ENCODE measurements around the gene ATRIP.

DNA sequence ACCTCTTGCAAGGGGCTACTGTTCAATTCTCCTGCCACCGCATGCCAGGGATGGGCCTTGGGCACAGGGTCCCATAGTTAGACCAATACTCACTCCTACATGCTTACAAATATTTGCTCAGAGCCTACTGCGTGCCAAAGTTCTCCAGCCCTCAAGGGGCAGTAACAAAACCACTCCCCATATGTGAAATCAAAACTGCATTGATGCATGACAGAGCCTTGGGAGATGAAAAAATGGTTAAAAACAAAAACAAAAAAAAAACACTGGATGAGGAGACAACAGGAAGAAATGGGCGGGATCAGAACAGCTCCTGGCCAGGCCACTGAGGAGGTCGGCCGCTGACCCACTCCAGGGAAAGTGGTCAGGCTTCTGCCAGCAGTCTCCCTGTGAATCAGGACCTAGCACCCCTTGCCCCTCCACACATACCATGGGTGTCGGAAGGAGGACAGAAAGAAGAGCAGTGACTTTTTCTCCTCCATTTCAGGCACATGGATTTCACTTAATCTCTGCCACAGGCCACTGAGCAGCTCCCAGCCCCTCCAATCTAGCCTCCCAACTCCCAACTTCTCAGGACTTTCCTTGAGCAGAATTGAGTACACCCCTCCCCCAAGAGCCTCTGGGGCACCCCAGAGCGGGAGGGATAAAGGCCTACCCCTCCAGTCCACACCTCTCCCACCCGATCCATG is 19.4 kb upstream of the ATRIP start:
- TF ChIP-seq, protein P1, sequence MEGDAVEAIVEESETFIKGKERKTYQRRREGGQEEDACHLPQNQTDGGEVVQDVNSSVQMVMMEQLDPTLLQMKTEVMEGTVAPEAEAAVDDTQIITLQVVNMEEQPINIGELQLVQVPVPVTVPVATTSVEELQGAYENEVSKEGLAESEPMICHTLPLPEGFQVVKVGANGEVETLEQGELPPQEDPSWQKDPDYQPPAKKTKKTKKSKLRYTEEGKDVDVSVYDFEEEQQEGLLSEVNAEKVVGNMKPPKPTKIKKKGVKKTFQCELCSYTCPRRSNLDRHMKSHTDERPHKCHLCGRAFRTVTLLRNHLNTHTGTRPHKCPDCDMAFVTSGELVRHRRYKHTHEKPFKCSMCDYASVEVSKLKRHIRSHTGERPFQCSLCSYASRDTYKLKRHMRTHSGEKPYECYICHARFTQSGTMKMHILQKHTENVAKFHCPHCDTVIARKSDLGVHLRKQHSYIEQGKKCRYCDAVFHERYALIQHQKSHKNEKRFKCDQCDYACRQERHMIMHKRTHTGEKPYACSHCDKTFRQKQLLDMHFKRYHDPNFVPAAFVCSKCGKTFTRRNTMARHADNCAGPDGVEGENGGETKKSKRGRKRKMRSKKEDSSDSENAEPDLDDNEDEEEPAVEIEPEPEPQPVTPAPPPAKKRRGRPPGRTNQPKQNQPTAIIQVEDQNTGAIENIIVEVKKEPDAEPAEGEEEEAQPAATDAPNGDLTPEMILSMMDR (IDR thresholded peaks at IDR 0.05; ENCODE audit: low read depth, low read length, missing input control) = no peak
- TF ChIP-seq, protein P2, sequence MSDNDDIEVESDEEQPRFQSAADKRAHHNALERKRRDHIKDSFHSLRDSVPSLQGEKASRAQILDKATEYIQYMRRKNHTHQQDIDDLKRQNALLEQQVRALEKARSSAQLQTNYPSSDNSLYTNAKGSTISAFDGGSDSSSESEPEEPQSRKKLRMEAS (IDR thresholded peaks at IDR 0.05) = no peak

Data from liver (tissue), 2 donors.